WTC11 (cell line): ENCODE data around the gene ANO9. TPM values are rescaled to one million over a fixed set of nuclear protein-coding genes. Genes with fewer than 3 reads are reported as not detected.

Experiments used
- ATAC-seq: fragments of 200-7000 bp; cut with Tn5 transposase; 2 replicates; pipeline ENCODE4 v1.10.0; 2021; ENCODE audit warnings: mild to moderate bottlenecking, moderate library complexity
- CTCF ChIA-PET: fragments of 300-600 bp; sonication (Branson Sonifier 250); formaldehyde crosslinking; loops from one replicate; lab custom pipeline; 2021; ENCODE audit warnings: antibody characterized with exemption; lab: Charles Lee
- POLR2A ChIA-PET: fragments of 350-600 bp; sonication (Branson Sonifier 250); formaldehyde crosslinking; loops from one replicate; lab custom pipeline; 2021; ENCODE audit warnings: antibody characterized with exemption; lab: Charles Lee
- DNase-seq: peaks from one replicate; pipeline ENCODE4 v3.0.0; 2021; ENCODE audit warnings: low spot score
- H3K27ac Mint-ChIP-seq: 2 replicates; pipeline ENCODE4 v1.8.0; 2021; ENCODE audit warnings: mixed read lengths
- H3K27me3 Mint-ChIP-seq: 2 replicates; pipeline ENCODE4 v1.8.0; 2021; ENCODE audit warnings: low read depth, mild to moderate bottlenecking, moderate library complexity, mixed read lengths
- H3K36me3 Mint-ChIP-seq: 2 replicates; pipeline ENCODE4 v1.8.0; 2021; ENCODE audit warnings: mixed read lengths
- H3K4me1 Mint-ChIP-seq: 2 replicates; pipeline ENCODE4 v1.8.0; 2022; ENCODE audit warnings: mixed read lengths
- H3K4me3 Mint-ChIP-seq: 2 replicates; pipeline ENCODE4 v1.8.0; 2021; ENCODE audit warnings: mild to moderate bottlenecking, moderate library complexity, mixed read lengths
- H3K9me3 Mint-ChIP-seq: 2 replicates; pipeline ENCODE4 v1.8.0; 2021; ENCODE audit warnings: mixed read lengths
- CDX4 ChIP-seq: fragments of 250-450 bp; sonication (Bioruptor Pico); IDR thresholded peaks from 2 replicates; pipeline ENCODE4 v1.9.0; 2021; ENCODE audit warnings: moderate library complexity, mild to moderate bottlenecking, inconsistent platforms, borderline replicate concordance
- E2F1 ChIP-seq: sonication (generic); formaldehyde crosslinking; IDR thresholded peaks from 2 replicates; pipeline ENCODE4 v1.8.0; 2022; ENCODE audit warnings: mild to moderate bottlenecking, missing genetic modification reagents
- GTF2I ChIP-seq: fragments of 250-450 bp; sonication (Bioruptor Pico); conservative IDR thresholded peaks from 2 replicates; pipeline ENCODE4 v1.4.0; 2021; ENCODE audit warnings: mild to moderate bottlenecking
- HMGXB4 ChIP-seq: sonication (generic); formaldehyde crosslinking; IDR thresholded peaks from 2 replicates; pipeline ENCODE4 v1.8.1; 2023; ENCODE audit warnings: mild to moderate bottlenecking, moderate library complexity, missing genetic modification reagents
- JAZF1 ChIP-seq: fragments of 250-450 bp; sonication (Bioruptor Pico); IDR thresholded peaks from 2 replicates; pipeline ENCODE4 v1.9.0; 2021; ENCODE audit warnings: moderate library complexity, mild to moderate bottlenecking, inconsistent platforms
- MAX ChIP-seq: sonication (generic); formaldehyde crosslinking; IDR thresholded peaks from 2 replicates; pipeline ENCODE4 v1.8.0; 2022; ENCODE audit warnings: mild to moderate bottlenecking, missing genetic modification reagents
- MXD4 ChIP-seq: fragments of 250-450 bp; sonication (Bioruptor Pico); IDR thresholded peaks from 2 replicates; pipeline ENCODE4 v1.8.0; 2021; ENCODE audit warnings: mild to moderate bottlenecking, moderate library complexity, borderline replicate concordance
- PRRX2 ChIP-seq: fragments of 250-450 bp; sonication (Bioruptor Pico); IDR thresholded peaks from 2 replicates; pipeline ENCODE4 v1.8.0; 2021; ENCODE audit warnings: mild to moderate bottlenecking
- SMAD3 ChIP-seq: sonication (generic); formaldehyde crosslinking; IDR thresholded peaks from 2 replicates; pipeline ENCODE4 v1.8.0; 2022; ENCODE audit warnings: missing genetic modification reagents, mild to moderate bottlenecking, borderline replicate concordance
- TCF7 ChIP-seq: sonication (generic); formaldehyde crosslinking; IDR thresholded peaks from 2 replicates; pipeline ENCODE4 v1.8.0; 2022; ENCODE audit warnings: mild to moderate bottlenecking, low read depth, missing genetic modification reagents, moderate library complexity
- ZNF121 ChIP-seq: sonication (generic); formaldehyde crosslinking; IDR thresholded peaks from 2 replicates; pipeline ENCODE4 v1.8.0; 2023; ENCODE audit warnings: missing genetic modification reagents
- ZNF219 ChIP-seq: sonication (generic); formaldehyde crosslinking; IDR thresholded peaks from 2 replicates; pipeline ENCODE4 v1.8.0; 2023; ENCODE audit warnings: missing genetic modification reagents, mild to moderate bottlenecking, borderline replicate concordance
- ZSCAN18 ChIP-seq: fragments of 250-450 bp; sonication (Bioruptor Pico); IDR thresholded peaks from 2 replicates; pipeline ENCODE4 v2.1.2; 2022; ENCODE audit warnings: mild to moderate bottlenecking, moderate library complexity
- total RNA-seq: library from RNA; stranded (reverse); gene quantifications from 3 replicates; pipeline ENCODE4 v1.2.3, GENCODE V29; 2021
- TF ChIP-seq, protein P1 (sequence below): sonication (generic); formaldehyde crosslinking; conservative IDR thresholded peaks from 2 replicates; pipeline ENCODE4 v1.8.1; 2023; ENCODE audit warnings: mild to moderate bottlenecking, low read depth, missing genetic modification reagents, moderate library complexity
- TF ChIP-seq, protein P2 (sequence below): sonication (generic); formaldehyde crosslinking; IDR thresholded peaks from 2 replicates; pipeline ENCODE4 v1.8.0; 2023; ENCODE audit warnings: missing genetic modification reagents, mild to moderate bottlenecking, borderline replicate concordance
- TF ChIP-seq, protein P3 (sequence below): sonication (generic); formaldehyde crosslinking; conservative IDR thresholded peaks from 2 replicates; pipeline ENCODE4 v1.8.1; 2022; ENCODE audit warnings: mild to moderate bottlenecking, missing genetic modification reagents

The ANO9 gene
- total RNA-seq, 1 experiment from 2014 or later, result 13.2 TPM

- 0 out of 2 replicates have a peak, but pooled peaks have one; percentile 2 for TF ChIP-seq HMGXB4 (CRISPR knock-in tag)
- TF ChIP-seq ZNF219 (CRISPR knock-in tag), result no peak
- TF ChIP-seq, all 79 proteins: peak for 1
- peak; percentile 60 for DNase-seq
- ATAC-seq, result peak; percentile 5; the same call in 1 of the 2 replicates
- Mint-ChIP-seq H3K4me3 (no peak overlapping the region), H3K27ac (no peak overlapping the region), H3K9me3 (no peaks in the 10 kb centered on the region), H3K27me3 (peaks cover 19% of the 10 kb centered on the region), H3K4me1 (peaks cover 16% of the 10 kb centered on the region), H3K36me3 (no peaks in the 10 kb centered on the region; the same call in 1 of the 2 replicates)
- POLR2A ChIA-PET, result no interaction called here
- CTCF ChIA-PET, result interaction anchor here (1.3 kb wide), 1 partner anchor 28 kb away, joined by 3 read pairs; no protein-coding TSS in a partner anchor
Measured at GRCh38 chr11:420054-420910, 21.5 kb downstream of the ANO9 start.

DNA sequence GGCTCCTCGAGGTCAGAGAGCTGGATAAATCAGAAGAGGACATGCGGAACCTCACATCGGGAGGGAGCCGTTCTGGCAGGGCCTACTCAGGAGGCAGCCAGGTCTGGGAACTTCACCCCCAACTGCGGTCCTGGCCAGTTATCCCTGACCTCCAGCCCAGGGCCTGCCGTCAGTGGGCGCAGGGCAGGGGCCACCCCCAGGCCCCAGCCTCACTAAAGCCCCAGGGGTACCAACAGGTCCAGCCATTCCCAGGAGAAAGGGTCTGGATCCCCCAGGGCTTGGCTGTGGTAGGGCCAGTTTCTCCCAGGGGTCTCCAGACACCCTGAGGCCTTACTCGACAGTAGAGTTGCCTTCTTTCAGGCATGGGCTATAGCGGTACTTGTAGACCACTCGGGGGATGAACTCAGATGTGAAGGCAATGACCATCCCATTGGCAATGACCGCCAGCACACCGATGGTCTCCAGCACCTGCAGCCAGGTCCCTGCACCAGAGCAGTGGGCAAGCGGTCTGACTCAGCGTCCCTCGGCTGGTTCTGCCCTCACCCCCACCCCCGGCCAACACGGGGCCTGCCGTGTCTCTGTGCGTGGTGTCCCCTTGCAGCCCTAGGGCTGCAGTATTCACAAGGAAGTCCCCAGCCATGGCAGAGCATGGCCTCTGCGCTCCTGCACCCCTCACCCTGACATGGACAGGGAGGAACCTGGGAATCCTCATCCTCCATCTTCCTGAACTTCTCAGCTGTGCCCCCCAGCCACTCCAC is 22.4 kb downstream of the ANO9 start:
- ATAC-seq, result no peak
- peak; percentile 10 for DNase-seq
- Mint-ChIP-seq H3K36me3 (no peaks in the 10 kb centered on the region), H3K27ac (no peak overlapping the region), H3K9me3 (no peaks in the 10 kb centered on the region), H3K27me3 (peaks cover 13% of the 10 kb centered on the region), H3K4me1 (peaks cover 21% of the 10 kb centered on the region), H3K4me3 (no peak overlapping the region)
- ChIA-PET POLR2A (no interaction called here), CTCF (no interaction called here)
- TF ChIP-seq, protein P1, sequence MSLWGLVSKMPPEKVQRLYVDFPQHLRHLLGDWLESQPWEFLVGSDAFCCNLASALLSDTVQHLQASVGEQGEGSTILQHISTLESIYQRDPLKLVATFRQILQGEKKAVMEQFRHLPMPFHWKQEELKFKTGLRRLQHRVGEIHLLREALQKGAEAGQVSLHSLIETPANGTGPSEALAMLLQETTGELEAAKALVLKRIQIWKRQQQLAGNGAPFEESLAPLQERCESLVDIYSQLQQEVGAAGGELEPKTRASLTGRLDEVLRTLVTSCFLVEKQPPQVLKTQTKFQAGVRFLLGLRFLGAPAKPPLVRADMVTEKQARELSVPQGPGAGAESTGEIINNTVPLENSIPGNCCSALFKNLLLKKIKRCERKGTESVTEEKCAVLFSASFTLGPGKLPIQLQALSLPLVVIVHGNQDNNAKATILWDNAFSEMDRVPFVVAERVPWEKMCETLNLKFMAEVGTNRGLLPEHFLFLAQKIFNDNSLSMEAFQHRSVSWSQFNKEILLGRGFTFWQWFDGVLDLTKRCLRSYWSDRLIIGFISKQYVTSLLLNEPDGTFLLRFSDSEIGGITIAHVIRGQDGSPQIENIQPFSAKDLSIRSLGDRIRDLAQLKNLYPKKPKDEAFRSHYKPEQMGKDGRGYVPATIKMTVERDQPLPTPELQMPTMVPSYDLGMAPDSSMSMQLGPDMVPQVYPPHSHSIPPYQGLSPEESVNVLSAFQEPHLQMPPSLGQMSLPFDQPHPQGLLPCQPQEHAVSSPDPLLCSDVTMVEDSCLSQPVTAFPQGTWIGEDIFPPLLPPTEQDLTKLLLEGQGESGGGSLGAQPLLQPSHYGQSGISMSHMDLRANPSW, result no peak
- TF ChIP-seq ZNF121 (CRISPR knock-in tag) (no peak), MAX (no peak), ZNF219 (CRISPR knock-in tag) (no peak), ZSCAN18 (CRISPR knock-in tag) (no peak), TCF7 (CRISPR knock-in tag) (no peak), CDX4 (CRISPR knock-in tag) (no peak), PRRX2 (CRISPR knock-in tag) (no peak), JAZF1 (CRISPR knock-in tag) (no peak), E2F1 (no peak), SMAD3 (CRISPR knock-in tag) (no peak), GTF2I (CRISPR knock-in tag) (no peak), MXD4 (CRISPR knock-in tag) (no peak)
- TF ChIP-seq, protein P2, sequence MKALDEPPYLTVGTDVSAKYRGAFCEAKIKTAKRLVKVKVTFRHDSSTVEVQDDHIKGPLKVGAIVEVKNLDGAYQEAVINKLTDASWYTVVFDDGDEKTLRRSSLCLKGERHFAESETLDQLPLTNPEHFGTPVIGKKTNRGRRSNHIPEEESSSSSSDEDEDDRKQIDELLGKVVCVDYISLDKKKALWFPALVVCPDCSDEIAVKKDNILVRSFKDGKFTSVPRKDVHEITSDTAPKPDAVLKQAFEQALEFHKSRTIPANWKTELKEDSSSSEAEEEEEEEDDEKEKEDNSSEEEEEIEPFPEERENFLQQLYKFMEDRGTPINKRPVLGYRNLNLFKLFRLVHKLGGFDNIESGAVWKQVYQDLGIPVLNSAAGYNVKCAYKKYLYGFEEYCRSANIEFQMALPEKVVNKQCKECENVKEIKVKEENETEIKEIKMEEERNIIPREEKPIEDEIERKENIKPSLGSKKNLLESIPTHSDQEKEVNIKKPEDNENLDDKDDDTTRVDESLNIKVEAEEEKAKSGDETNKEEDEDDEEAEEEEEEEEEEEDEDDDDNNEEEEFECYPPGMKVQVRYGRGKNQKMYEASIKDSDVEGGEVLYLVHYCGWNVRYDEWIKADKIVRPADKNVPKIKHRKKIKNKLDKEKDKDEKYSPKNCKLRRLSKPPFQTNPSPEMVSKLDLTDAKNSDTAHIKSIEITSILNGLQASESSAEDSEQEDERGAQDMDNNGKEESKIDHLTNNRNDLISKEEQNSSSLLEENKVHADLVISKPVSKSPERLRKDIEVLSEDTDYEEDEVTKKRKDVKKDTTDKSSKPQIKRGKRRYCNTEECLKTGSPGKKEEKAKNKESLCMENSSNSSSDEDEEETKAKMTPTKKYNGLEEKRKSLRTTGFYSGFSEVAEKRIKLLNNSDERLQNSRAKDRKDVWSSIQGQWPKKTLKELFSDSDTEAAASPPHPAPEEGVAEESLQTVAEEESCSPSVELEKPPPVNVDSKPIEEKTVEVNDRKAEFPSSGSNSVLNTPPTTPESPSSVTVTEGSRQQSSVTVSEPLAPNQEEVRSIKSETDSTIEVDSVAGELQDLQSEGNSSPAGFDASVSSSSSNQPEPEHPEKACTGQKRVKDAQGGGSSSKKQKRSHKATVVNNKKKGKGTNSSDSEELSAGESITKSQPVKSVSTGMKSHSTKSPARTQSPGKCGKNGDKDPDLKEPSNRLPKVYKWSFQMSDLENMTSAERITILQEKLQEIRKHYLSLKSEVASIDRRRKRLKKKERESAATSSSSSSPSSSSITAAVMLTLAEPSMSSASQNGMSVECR, result no peak
- TF ChIP-seq, protein P3, sequence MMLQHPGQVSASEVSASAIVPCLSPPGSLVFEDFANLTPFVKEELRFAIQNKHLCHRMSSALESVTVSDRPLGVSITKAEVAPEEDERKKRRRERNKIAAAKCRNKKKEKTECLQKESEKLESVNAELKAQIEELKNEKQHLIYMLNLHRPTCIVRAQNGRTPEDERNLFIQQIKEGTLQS (CRISPR knock-in tag), result no peak
